Inflammatory macrophage treated with lipopolysaccharide for 4 hours (primary cell): ENCODE results near the gene ZFP36L1.
"Not testable (repeated sequence)": the region's sequence is repeated elsewhere in the genome, so short reads cannot be mapped to it uniquely, and the experiment has no call there.

ENCODE experiments used
- DNase-seq: peaks from one replicate; pipeline ENCODE4 v3.0.0-alpha.2; 2020

The ZFP36L1 gene

DNA sequence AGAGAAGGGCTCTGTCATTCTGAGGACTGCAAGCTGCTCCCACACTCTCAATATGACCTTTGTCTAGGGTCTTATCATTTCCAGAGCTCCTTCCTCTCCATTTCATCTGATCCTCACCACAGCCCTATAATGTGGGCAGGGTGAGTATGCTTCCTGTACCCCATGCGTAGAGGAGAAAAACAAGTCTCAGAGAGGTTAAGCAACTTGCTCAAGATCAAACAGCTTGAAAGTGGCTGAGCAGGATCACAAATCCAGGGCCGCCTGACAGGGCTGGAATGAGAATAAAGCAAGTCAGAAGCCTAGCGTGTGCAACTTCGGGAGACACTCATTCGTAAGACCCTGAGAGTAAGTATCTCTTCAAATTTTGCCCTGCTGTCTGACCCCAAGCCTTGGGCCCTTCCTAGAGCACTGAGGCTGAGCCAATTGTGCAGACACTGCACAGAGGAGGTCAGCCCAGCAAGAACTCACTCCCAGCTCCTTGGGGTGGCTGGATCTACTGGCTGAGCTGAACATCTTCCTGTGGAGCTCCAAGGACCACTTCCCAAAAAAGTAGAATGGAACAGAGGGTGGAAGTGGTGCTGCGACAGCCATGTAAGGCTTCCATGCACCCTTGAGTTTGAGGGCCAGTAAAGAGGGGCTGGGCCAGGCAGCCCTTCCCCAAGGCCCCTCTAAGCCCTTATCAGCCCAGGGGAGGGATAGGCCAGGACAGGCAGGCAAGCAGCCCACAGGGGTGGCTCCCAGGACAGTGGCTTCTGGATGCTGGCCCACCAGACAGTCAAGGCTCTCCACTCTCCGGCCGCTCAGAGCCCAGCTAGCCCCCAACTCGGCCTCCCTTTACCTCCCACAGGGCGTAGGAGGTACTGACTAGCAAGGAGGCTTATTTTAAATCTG, 10.5 kb downstream of the ZFP36L1 start:
- no peak for DNase-seq

DNA sequence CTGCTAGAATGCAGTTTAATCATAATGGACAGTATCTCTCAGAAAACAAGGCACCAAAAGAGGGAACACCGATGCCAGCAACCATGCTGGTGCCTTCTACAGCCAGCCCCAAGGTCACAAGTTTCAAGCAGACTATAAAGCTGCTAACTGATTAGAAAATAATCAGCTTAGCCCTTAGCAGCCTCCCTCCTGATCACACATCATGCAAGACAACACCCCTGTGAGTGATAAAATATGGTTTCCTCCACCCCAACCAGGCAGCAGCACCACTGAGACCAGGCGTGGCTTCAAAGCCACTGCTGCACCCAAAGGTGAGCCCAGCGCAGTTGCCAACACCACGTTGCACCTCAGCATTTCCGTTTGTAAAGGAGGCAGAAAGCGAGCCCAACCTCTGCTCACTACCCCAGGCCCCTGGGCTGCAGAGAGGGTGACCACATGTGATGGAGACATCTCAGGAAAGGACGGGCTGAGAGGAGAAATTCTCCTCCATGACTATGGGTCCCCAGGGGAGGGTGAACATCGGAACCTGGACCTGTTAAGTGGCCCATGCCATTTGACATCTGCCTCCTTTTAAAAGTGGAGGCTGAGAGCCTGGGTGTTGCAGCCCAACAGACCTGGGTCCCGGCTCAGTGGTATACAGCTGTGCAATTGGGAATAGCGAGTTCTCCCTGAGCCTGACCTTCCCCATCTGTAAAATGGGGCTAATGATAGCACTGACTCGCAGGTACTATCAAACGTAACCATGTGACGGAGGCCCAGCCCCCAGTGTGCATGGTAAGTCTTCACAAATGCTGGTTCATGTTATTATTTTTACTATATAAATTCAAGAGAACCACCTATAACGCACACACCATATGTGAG, 11.5 kb downstream of the ZFP36L1 start:
- no peak for DNase-seq

DNA sequence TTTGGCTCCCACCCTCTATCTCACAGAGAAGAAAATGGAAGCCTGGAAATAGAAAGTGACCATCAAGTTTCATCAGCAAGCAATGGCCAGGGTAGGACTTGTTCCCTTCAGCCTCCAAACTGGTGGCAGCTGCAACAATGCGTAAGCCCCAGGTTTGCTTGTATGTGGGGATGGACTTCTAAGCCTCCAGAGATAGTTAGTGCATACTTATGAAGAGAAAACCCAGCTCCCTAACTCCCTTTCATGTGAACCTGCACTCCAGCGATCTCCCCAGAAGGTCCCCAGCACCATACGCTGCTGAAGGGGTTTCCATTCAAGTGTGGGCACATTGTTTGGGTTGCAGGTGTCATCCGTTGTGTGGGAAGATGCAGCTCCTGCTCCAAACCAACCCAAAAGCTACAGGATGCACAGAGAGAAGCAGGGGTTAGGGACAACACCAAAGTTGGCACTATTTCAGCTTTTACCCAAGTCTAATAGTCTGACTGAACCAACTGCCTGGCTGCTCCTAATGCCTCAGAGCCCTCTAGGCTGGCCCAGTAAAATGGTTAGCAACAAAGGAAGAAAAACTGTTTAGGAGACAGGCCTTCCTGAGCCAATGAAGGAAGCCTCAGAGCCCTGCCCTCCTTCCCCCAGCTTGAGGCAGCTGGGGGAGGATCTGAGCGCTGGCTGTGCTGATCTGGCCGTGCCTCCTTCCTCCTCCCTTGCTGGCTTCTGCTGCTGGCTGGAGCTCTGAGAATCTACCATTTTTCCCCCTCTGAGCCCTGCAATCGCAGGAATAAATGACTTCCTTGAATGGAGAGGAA, 12.3 kb downstream of the ZFP36L1 start:
- DNase-seq = peak; percentile 63

DNA sequence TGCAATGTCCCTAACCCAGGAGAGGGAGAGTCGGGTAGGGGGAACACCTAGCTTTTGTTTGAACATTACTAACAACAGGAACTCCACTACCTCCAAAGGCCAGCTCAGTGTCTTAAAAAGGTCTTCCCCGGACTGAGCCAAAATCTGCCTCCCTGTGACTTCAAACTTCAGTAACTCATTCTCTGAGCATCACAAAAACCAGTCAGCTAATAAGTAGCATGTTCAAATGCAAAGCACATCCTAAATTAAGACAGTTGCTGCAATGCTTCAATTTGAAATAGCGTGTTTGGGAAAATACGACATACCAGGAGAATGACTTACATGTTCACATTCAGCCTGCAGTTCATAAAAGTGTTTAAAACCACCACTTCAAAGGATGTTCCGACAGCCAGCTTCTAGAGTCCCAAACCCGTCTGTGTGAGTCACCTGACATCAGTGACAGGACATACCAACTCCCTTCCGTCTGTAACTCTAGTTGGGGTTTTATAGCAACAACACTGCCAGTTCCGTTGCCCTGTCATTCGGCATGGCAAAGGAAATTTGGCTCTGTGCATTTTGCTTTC, 13.0 kb downstream of the ZFP36L1 start:
- no peak for DNase-seq

DNA sequence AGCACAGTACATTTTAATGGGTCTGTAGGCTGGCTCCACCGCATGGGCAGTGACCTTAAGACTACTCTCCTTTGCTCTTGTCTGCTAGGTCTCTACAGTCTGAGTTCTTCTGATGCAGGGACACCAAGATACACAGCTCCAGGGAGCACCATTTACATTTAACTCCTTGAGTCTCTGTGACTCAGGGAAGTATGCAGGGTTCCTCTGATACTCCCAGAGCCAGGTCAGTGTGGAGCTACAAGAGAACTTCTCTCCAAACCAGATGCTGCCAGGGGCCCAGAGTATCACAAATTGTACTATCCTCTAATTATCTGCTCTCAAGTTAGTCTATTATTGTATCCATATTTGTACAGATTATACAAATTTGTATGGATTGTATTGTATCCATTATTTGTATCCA, 15.2 kb downstream of the ZFP36L1 start:
- no peak for DNase-seq

DNA sequence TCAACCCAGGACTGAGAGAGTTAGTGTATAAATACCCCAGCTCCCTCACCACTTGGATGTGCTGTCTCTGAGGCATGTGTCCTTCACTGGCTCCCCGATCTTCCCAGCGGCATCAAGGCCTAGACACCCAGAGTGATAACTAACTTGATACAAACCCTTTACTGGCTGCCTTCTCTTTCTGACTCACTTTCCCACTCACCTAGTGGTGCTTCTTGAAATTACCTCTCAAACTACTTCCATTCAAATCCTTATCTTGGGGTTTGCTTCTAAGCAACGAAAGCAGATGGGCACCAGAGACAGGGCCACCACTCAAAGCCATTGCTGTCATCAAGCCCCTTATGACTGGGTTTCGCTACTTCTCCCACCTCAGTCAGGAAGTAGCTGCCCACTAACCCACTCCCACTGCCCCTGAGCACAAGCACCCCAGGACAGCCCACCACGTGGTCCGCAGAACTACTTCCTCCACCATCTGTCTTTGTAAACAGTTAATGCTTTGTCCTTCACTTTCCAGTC, 17.2 kb downstream of the ZFP36L1 start:
- DNase-seq = peak; percentile 42

DNA sequence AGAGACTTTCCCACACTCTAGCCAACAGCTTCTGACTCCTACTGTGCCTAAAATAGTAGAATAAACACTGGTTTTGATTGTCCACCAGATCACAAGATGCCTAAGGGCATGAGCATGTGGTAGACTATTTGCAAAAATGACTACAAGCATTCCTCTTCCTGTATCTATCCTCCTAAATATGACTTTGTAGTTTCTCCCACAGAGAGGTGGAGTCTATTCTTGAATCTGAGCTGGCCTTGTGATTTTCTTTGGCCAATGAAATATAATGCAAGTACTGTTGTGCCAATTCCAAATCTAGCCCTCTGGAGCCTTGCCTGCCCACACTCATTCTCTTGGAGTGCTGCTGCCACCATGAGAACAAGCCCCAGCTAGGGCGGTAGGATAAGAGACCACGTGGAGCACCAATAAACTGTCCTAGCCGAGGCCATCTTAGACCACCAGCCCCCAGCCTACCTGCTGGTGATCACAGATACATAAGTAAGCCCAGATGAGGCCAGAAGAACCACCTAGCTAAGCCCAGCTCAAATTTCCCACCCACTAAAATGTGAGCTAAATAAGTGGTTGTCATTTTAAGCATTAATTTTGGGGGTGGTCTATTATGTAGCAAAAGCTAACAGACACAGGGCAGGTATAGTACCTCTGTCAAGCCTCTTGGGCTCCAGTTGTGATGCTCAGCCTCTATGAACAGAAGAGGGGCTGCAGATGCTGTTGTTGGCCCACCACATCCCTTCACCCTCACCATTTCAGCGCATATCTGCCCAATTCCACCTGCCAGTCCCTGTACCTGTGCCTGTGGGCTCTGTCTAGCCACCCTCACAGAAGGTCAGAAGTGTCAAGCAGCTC, 17.9 kb downstream of the ZFP36L1 start:
- DNase-seq = peak; percentile 68

DNA sequence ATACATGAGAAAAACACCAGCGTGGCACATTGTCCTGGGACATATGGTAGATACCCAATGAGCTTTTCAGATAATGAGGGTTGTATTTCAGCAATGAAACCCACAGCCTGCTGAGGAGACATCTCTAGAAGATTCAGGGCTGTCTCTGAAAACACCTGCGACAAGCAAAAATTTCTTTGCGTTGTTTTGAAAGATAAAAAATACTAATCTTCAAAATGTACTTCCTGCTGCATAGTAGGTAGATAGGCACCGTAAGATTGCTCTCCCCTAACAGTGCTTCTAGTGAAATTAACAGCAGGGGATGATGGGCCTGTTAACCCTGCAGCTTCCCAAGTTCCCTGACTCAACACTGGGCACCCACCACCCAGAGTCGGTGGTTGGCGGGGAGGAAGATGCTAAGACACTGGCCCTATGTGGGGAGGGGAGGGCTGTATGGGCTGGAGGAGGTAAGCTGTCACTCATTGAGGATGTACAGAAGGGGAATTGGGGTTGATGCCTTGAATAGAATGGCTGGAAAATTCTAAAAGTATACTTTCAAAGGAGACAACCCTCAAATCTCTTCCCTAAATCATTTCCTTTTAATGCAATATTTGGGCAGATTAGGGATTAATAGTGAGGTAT, 20.0 kb downstream of the ZFP36L1 start:
- DNase-seq = no peak

DNA sequence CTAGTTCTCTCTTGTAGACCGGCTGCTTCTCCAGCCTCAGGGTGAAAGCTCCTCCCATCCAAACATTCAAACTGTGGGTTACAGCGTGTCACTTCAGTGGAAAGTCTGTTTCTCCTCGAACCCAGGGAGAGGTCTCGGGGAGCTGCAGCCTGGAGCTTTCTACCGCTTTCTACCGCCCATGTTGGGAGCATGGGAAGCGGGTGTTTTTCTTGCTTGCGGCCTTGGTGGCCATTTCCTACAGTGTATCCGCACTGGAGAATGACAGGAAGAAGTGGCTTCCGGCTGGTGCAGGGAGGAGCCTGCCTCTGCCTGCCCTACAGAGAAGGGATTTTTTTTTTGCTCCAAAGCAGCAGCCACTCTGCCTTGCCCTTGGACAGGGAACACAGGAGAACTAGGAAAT, 21.2 kb downstream of the ZFP36L1 start:
- peak; percentile 29 for DNase-seq

DNA sequence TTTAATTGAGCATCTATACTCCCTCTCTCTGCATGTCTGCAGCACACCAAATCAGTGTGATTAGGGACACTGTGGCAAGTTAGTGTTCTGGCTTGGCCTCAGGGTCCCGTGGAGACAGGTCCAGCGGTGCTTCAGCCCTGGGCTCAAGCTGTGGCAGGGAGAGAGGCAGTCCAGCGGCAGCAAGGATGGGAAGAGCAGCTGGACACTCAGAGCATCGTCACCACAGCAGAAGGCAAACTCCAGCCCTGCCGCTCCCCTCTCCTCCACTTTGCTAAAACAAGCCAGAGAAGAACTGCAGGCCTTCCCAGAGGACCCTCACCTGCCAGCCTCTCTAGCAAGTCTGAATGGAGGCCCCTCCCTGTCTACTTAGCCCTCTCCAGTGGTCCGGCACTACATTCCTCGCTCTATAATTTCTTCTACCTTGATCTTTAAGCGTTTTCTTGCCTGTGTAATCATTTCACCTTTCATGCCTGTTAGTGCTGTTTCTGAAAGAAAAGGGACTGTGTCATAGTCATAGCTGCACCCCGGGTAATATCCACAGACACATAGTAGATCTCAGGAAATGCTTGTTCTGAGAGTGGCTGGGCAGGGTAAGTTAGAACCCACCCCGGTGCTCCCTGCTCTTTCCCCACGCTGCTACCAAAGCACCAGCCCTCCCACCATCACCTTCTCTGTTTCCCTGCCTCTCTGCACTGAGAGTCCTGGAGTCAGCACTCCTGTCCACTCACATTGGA, 22.1 kb downstream of the ZFP36L1 start:
- DNase-seq = no peak

DNA sequence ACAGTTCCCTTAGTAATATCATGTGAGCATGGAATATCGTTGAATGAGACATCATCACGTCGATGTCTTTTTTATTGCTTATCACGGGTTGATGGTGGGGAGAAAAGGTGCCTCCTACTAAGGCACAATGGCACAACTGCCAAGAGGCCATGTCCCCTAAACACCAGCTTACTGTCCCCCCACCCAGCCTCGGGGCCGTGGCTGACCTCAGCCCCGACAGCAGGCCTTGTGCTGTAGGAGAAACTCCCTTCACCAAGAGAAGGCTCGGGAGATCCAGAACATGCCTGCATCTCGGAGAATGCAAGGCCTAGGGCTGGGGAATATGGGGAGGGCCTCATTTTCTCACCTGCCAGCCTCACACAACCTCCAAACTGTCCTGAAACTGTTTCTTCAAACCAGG, 22.8 kb downstream of the ZFP36L1 start:
- DNase-seq = no peak

DNA sequence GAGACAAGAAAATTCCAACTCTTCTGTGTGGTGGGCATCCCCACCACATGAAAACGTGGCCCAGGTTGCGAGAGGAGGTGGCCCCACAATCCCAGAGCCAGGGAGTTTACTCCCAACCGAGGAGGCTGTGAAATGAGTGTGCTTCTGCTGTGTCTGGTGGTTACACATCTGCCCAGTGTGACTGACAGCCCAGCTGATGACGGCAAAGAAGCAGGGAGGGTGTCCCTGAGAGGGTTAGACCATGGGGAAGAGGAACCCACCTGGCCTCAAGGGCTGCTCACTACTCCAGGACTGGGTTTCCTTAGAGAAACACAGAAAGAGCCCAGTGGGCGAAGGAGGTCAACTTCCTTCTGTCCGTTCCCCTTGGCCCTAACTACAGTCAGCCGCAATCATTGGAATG, 24.6 kb downstream of the ZFP36L1 start:
- DNase-seq = no peak

DNA sequence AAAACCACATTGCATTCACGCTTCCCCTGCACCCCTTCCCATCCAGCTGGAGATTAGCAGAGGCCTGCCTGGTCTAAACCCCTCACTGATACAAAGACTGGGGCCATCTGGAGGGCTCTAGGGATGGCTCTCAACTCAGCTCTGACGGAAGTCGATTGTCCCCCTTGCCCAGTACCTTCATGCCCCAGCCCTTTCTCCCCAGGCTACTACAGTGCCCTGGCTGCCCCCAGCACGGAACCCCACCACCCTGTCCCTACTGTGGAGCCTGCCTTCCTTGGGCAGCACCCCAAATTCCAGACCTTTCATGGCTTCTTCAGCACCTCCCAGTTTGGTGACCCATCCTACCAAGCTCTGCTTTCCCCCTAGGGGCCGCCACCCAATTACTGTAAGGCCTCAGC, 25.6 kb downstream of the ZFP36L1 start:
- no peak for DNase-seq

DNA sequence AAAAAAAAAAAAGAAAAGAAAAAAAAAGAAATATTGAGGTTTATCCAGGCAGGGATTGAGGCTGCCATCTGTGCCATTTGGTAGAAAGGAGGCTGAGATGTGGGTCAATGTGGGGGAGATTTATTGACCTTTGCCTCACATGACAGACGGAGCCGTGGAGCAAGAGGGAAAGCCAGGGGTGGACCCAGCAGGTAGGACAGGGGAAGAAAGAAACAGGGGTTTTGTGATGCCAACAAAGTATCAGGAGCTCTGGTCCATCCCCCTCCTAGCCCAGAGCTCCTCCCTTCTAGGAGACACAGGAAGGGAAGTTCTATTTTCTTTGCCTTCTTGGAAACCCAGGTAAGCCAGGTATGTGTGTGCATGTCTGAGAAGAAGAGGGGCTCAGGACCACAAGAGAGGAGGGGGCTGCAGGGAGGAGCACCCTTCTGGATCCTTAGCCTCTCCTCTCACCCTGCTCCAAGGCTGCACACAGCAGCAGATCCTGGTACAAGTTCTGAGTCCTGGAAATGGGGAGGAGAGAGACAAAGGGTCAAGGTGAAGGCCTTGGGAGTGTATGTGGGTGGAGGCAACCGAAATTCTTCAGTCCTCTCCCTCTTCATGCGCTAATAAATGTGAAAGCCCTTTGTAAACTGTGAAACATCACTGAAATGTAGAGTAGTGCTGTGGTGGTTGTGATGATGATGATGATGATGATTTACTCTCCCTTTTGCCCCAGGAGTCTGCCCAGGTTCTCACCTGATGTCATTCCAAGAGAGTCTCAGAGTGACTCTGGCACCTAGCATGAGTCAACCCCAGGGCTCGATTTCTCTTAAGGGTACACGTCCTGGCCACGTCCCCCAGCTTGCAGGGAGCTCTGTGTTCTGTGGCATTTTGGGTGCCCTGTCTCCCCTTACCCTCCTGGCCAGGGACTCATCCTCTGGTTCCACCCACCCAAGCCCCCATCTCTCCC, 26.3 kb downstream of the ZFP36L1 start:
- no peak for DNase-seq

DNA sequence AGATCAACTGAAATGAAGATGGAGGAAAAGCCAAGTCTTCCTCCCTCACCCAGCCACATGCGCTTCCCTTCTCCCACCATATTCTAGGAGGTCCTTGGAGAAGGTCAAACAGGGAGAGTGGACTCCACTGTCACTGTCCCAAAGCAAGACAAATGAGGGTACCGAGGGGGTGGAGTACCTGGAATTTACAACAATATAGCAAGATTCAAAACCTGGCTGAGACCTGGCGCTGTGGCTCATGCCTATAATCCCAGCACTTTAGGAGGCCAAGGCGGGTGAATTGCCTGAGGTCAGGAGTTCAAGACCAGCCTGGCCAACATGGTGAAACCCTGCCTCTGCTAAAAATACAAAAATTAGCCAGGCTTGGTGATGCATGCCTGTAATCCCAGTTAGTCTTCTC, 29.0 kb downstream of the ZFP36L1 start:
- DNase-seq = not testable (repeated sequence)

DNA sequence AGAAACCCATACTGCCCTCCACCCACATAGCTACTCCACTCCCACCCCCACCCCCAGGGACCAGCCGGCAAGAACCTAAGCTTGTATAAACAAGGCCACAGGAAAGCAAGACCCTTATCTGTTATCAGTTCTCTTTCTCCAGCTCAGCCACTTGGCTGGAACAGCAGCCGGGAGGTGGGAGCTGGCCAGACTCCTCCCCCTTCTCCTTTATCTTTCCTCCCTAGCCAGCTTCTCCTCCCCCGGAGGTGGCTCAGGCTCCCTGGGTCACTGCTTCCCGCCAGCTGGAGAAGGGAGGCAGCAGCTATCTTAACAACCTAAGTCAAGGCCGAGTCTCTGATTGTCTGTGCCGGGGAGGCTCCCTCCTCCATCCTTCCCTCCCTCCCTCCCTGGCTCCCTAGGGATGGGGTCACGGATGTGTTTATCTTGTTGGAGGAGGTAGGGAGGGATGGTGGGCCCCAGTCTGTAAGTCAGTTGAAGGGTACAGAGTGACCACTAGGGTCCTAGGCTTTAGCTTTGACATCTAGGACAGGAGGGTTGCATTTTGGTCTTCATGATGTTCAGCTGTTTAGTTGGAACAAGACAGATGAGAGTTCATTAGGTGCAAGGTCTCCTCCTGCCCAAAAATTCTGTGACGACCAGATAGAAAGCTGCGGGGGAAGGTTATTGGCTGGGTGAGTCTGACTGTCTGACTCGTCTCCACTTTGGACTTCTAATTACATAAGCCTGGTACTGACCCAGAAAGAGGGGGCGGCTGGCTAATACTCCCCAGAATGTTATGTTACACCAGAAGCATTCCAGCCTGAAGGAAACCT, 29.7 kb downstream of the ZFP36L1 start:
- DNase-seq = no peak

DNA sequence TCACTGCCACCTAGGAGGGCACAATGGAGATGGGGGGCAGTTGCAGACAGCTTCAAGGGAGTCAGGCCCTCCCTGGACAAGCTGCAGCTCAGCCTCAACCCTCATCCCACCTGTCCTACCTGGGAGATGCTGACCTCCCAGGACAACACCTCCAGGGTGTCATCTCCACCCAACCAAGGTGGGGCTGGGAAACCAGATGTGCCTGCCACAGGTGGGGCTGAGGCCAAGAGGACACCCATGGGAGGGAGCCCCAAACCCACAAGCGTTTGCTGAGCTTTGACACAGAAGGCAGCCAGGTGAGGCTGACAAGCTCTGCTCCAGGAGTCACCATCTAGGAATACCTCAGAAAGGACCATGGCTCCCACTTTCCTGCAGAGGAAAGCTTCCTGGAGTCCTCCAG, 31.5 kb downstream of the ZFP36L1 start:
- no peak for DNase-seq

DNA sequence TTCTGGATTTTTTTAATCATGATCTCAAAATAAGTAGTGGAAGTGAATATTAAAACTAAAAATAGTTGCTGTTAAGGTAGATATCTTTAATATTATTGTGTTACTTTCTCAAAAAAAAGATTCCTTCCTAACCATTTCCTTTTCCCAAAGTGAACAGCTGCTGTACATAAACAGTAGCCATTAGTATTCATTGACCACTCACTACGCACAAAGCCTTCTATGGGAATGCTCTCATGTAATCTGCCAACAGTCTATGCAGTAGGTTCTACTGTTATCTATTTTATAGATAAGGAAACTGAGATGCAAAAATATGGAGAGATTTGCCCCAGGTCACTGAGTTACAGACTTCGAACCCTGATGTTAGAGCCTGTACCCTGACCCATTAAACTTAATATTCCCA, 32.1 kb downstream of the ZFP36L1 start:
- no peak for DNase-seq
